ENCODE data around the gene RPL22L1.
"Not testable (repeated sequence)": the region's sequence is repeated elsewhere in the genome, so short reads cannot be mapped to it uniquely, and the experiment has no call there.

RPL22L1 gene

DNA sequence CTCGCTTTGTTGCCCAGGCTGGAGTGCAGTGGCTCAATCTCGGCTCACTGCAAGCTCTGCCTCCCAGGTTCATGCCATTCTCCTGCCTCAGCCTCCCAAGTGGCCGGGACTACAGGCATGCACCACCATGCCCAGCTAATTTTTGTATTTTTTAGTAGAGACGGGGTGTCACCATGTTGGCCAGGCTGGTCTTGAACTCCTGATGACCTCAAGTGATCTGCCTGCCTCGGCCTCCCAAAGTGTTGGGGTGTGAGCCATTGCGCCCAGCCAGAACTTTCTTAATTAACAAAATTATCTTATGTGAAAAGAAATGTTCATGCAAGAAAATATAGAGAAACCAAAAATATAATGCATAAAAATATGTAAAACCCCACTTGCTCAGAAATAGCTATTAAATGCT is 7.3 kb upstream of the RPL22L1 start:
- DNase-seq = not testable (repeated sequence)

DNA sequence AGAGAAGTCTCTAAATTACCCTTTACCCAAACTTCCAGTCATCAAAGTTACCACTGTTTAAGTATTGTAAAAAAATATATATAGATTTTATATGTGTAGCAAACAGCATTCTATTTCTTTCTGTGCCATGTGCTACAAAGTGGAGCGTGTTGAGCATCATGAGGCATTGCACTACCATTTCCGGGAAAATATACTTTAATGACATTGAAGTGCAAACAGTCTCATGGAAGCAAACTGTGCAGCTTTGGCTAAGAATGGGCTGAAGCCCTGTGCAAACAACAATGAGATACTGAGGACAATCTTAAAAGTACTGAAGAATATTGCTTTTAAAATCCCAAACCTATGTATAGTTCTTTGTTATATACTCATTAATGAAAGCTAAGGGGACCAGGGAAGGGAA is 6.5 kb upstream of the RPL22L1 start:
- no peak for DNase-seq

- no peak for DNase-seq
Measured at GRCh38 chr3:170869239-170869590, 780 bp downstream of the RPL22L1 start.

DNA sequence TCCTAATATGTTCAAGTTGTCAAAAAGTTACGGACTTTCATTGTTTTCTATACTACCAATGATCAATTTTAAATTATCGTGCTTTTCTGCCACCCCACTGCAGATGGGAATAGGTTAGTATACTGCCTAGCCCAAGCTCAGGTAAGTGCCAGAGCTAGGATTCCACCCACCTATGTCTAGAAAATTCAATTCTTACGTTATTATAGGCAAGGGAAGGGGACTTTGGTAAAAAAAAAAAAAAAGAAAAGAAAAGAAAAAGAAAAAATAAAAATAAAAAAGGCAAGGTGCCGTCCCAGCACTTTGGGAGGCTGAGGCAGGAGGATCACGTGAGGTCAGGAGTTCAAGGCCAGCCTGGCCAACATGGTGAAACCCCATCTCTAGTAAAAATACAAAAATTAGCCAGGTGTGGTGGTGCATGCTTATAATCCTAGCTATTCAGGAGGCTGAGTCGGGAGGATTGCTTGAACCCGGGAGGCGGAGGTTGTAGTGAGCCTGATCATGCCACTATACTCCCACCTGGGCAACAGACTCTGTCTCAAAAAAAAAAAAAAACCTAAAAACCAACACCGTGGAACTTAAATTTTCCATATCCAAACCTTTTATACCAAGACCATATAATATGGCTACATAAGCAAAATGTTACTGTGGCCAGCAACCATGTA is 1.3 kb downstream of the RPL22L1 start:
- DNase-seq = no peak

GRCh38 chr3:170867143-170867937 is 2.7 kb downstream of the RPL22L1 start:
- no peak for DNase-seq

- no peak for DNase-seq
Measured at GRCh38 chr3:170866499-170866898, 3.5 kb downstream of the RPL22L1 start.

- DNase-seq = no peak
Measured at GRCh38 chr3:170865209-170866094, 4.5 kb downstream of the RPL22L1 start.

GRCh38 chr3:170864525-170865208 is 5.3 kb downstream of the RPL22L1 start:
- no peak for DNase-seq

GRCh38 chr3:170863816-170864215 is 6.2 kb downstream of the RPL22L1 start:
- DNase-seq = no peak

DNA sequence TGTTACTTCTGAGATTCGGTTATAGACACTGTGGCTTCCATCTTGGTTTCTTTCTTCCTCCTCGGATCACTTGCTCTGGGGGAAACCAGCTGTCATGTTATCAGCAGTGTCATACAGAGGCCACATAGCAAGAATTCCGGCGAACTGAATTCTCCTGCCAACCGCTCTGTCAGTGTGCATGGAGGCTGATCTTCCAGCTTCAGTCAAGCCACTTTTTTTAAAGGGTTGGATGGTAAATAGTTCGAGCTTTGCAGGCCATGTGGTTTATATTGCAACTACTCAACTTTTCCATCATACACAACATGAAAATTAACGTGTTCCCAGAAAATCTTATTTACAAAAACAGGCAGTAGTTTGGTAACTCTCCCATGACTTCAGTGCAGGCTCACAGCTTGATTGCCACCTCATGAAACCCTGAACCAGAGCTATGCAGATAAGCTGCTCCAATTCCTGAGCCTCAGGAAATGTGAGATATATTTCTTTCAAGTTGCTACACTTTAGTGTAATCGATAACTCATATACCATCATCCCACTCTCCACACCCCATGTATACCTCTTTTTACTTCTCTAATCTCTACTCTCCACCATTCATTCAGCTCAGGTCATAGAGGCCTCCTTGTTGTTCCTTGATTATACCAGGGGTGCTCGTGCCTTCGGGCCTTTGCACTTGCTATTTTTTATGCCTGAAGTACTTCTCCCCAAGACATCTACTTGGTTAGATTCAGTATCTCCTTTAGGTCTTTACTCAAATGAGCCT is 7.2 kb downstream of the RPL22L1 start:
- DNase-seq = no peak

DNA sequence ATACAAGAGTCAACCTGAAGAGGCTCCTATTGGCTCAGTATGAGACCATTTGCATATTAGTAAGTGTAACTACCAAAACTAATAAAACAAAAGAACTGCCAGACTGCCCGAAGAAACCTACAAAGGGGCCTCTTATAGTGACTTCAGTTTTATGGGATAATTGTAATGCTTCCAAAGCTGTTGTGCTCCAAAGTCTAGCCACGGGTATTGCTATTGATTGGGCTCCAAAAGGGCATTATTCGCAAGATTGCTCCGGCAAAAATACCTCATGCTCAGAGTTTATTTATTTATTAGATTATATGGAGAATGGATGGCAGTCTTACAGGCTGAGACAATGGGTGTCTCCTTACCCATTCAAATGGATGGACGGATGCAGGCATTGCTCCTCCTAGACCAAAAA is 11.4 kb downstream of the RPL22L1 start:
- DNase-seq = no peak

DNA sequence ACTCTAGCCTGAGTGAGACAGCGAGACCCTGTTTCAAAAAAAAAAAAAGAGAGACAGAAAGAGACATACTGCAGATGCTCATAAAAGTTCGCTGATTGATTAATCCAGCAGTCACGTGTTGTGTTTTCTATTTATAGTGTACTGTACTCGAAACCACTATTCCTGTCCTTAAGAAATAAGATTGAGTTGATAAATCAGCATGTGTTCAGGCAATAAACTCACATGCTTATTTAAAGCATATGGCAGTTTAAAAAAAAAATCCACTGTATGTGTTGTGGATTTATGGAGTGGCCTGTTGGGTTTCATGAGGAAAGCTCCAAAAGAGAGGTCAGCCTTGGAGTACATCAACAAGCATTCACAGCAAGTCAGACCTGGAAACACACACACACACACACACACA is 17.7 kb downstream of the RPL22L1 start:
- DNase-seq = no peak

GRCh38 chr3:170848292-170848917 is 21.6 kb downstream of the RPL22L1 start:
- no peak for DNase-seq

GRCh38 chr3:170844377-170844776 is 25.6 kb downstream of the RPL22L1 start:
- DNase-seq = no peak

DNA sequence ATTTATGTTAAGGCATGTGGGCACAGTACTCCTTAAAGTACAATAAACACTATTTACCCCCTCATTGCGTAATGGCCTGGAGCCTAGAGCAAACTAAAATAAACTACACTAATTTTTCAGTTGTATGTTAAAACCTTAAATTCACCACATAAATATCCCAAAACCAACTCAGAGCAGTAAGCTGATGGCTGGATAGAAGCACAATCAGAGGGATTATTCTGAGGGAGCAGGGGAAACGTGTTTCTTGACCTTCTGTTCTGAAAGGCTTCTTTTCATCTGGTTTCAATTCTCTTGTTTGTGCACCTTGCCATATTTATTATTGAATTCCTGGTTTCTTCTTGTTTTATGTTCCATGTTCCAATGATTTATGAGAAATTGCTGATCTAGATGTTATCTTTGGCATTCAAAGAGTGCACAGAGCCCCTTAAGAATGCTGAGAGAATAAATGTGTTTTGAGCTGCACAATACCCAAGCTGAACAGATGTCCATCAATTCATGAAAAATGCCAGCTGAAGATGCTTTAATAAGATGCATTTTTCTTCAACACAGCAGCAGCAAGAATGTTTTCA is 29.6 kb downstream of the RPL22L1 start:
- no peak for DNase-seq

GRCh38 chr3:170839518-170840100 is 30.4 kb downstream of the RPL22L1 start:
- DNase-seq = no peak

DNA sequence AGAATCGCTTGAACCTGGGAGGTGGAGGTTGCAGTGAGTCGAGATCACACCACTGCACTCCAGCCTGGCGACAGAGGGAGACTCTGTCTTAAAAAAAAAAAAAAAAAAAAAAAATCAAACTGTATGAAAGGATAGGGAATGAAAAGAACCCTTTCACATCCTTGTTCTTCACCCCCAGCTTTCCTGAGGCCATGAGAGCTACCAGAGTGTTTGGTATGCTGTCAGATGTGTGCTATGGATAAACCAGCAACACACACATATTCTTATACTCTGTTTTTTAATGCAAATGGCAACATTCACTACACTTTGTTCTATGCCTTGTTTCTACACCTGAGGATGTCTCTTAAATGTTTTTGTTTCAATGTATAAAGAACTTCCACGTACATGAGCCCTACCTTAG is 33.5 kb downstream of the RPL22L1 start:
- DNase-seq = no peak

GRCh38 chr3:170835336-170835735 is 34.7 kb downstream of the RPL22L1 start:
- DNase-seq = no peak

DNA sequence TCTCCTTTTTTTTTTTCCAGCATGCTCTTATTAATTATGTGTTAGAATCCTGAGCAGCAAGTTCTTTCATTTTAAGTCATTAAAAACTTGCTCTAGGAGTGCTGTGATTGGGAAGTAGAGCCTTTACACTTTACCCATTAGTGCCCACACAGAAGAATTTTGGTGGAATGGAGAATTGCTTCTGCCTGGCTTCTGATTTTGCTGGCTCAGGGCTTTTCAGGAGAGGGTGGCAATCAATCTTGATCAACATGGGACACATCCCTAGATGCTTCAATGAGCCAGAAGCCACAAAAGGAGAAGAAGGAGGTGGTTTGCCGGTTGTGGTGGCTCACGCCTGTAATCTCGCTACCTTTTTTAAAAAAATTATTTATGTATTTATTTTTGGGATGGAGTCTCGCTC is 39.4 kb downstream of the RPL22L1 start:
- no peak for DNase-seq

GRCh38 chr3:170829546-170830272 is 40.3 kb downstream of the RPL22L1 start:
- DNase-seq = no peak

Measured in activated CD8-positive, alpha-beta memory T cell treated with anti-CD3 and anti-CD28 coated beads, Interleukin-2, amount 50 U/mL, for 4 hours (primary cell).